Omental fat pad (tissue), 4 donors: ENCODE results near the gene GNB1. TPM values are rescaled to one million over a fixed set of nuclear protein-coding genes. Genes with fewer than 3 reads are reported as not detected.

Experiments used
- ATAC-seq: fragments of 150-250 bp; one replicate; pipeline ENCODE4 v1.9.1; 2016; ENCODE audit warnings: mild to moderate bottlenecking, moderate library complexity; ENCODE audit not compliant: low FRiP score
- DNase-seq: peaks from one replicate; pipeline ENCODE4 v3.0.0-alpha.2; 2019; ENCODE audit warnings: low spot score
- CTCF ChIP-seq, 3 donors: fragments of 450-650 bp; IDR thresholded peaks; one replicate each; pipeline ENCODE4 v1.5.1; 2016 to 2017; ENCODE audit warnings: antibody characterized with exemption in 3 of 3, mild to moderate bottlenecking in 3 of 3, moderate library complexity in 2 of 3
- total RNA-seq, 4 donors: library from RNA; depleted of rRNA; stranded (reverse); fragments of >200 nt; gene quantifications; one replicate each; pipeline ENCODE4 v1.1.0, GENCODE V29; 2016

Gene GNB1
- total RNA-seq, 4 donors from 2014 or later = 104 to 175 (median 152) TPM

- DNase-seq (no peak), ATAC-seq (no peak)
- TF ChIP-seq CTCF (IDR thresholded peaks at IDR 0.05) = no peak
Observed at GRCh38 chr1:1918901-1919303, 28.0 kb upstream of the GNB1 start, which contains the start of gene TMEM52. TSS of gene TMEM52 (minus strand) at chr1:1919279. CDS start at chr1:1919265, 14 bp downstream.

GRCh38 chr1:1917995-1918900 is 27.4 kb upstream of the GNB1 start:
- ATAC-seq (no peak), DNase-seq (no peak)
- TF ChIP-seq CTCF (IDR thresholded peaks at IDR 0.05) = no peak

GRCh38 chr1:1917304-1917976 is 26.6 kb upstream of the GNB1 start:
- no peak for DNase-seq

DNA sequence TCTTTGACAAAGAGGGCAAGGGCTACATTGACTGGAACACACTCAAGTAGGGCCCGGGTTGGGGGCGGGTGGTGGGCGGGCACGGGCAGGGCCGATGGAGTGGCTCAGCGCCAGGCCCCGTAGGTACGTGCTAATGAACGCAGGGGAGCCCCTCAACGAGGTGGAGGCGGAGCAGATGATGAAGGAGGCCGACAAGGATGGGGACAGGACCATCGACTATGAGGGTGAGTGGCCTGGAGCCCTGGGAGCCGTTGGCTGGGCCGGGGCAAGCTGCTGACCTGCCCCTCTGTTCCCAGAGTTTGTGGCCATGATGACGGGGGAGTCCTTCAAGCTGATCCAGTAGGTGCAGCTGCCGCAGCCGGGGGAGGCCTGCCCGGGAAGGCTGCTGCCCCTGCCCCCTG is 26.0 kb upstream of the GNB1 start:
- ATAC-seq = no peak
- no peak for TF ChIP-seq CTCF (IDR thresholded peaks at IDR 0.05)
- DNase-seq = no peak

More at GRCh38 chr1:1917304-1917976, 26.6 kb upstream of the GNB1 start:
- TF ChIP-seq CTCF (IDR thresholded peaks at IDR 0.05) = no peak
- ATAC-seq = no peak

GRCh38 chr1:1915911-1916840 is 25.3 kb upstream of the GNB1 start:
- DNase-seq (no peak), ATAC-seq (no peak)
- no peak for TF ChIP-seq CTCF (IDR thresholded peaks at IDR 0.05)

DNA sequence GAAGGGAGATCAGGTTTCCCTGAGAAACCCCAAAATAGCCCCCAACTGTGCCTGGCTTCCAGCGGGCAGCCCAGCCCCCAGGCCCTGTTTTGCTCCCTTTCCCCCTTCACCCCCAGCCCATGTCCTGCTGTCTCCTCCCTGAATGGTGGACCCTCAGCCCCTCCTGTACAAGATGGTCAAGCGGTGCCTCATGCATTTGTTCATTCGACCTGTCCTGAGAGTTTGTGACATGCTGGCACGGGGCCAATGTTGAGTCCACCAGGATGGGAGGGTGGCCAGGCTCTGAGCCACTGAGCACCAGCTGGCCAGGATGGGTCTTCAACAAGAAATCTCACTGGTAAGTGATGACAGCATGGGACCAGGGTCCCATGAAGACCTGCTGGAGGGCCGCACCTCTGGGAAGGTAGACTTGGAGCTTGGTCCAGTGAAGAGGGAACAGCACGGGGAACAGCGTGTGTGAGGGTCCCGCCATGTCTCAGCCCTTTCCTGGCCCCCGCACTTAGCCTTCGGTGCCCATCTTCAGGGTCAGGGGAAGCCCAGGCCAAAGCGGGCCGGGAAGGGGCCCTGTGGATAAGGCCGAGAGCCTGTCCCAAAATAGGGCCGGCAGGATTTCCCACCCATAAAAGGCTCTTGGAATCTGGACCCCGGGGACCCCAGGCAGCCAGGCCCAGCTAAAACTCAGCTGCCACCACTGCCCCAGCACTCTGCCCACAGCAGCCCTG is 24.2 kb upstream of the GNB1 start, which contains the start of gene CALML6:
TSS of gene CALML6 (plus strand) at position 290 of the 722 bp plus-strand sequence. CDS start at position 311, 21 bp downstream.
- ATAC-seq (no peak), DNase-seq (no peak)
- no peak for TF ChIP-seq CTCF (IDR thresholded peaks at IDR 0.05)
